A549 (cell line): Measurements from ENCODE around the gene ZNF709. TPM values are rescaled to one million over a fixed set of nuclear protein-coding genes. Genes with fewer than 3 reads are reported as not detected.
"Not testable (repeated sequence)": the region's sequence is repeated elsewhere in the genome, so short reads cannot be mapped to it uniquely, and the experiment has no call there.

Experiments
- ATAC-seq, 2 experiments: fragments of 200-7000 bp in 1 of 2; fragments of >200 bp in 1 of 2; cut with Nextera tagmentation in 1 of 2; cut with Tn5 transposase in 1 of 2; 3 replicates each; pipeline versions ENCODE4 v1.8.0 to v1.9.1; 2018 to 2020; ENCODE audit warnings: mild to moderate bottlenecking in 1 of 2, moderate library complexity in 1 of 2
- CTCF ChIA-PET: fragments of 300-600 bp; sonication (Branson Sonifier 250); formaldehyde crosslinking; extraction: SDS; loops from one replicate; lab custom pipeline; 2021; ENCODE audit warnings: antibody characterized with exemption, inconsistent platforms; lab: Yijun Ruan, JAX
- POLR2A ChIA-PET: fragments of 350-600 bp; formaldehyde crosslinking; extraction: SDS; loops from one replicate; lab custom pipeline; 2021; ENCODE audit warnings: antibody characterized with exemption, inconsistent platforms; lab: Yijun Ruan, JAX
- DNase-seq, 2 experiments: peaks; one replicate each; pipeline versions ENCODE4 v3.0.0 to v3.0.0-alpha.2; 2011 to 2016; ENCODE audit warnings: low read depth in 1 of 2, low spot score in 1 of 2
- FAIRE-seq: peaks from 2 replicates; lab custom pipeline; 2011; peaks lifted over from hg19 to GRCh38; lab: Jason Lieb, UNC
- H3K27ac ChIP-seq, 2 experiments: fragments of >200 bp; sonication (Bioruptor Twin); formaldehyde crosslinking; 3 replicates each; pipeline ENCODE4 v1.5.1; 2016 to 2017
- H3K4me1 ChIP-seq: fragments of >200 bp; sonication (Bioruptor Twin); formaldehyde crosslinking; 3 replicates; pipeline ENCODE4 v1.6.1; 2016
- H3K4me2 ChIP-seq: fragments of >200 bp; sonication (Bioruptor Twin); formaldehyde crosslinking; 3 replicates; pipeline ENCODE4 v1.6.1; 2016
- H3K4me3 ChIP-seq: fragments of >200 bp; sonication (Bioruptor Twin); formaldehyde crosslinking; 3 replicates; pipeline ENCODE4 v1.5.1; 2016
- H3K9me3 ChIP-seq: fragments of >200 bp; sonication (Bioruptor Twin); formaldehyde crosslinking; 3 replicates; pipeline ENCODE4 v1.6.1; 2016
- CHD2 ChIP-seq: fragments of 150-350 bp; IDR thresholded peaks from 2 replicates; pipeline ENCODE4 v1.6.1; 2014; ENCODE audit warnings: low read length; ENCODE audit not compliant: partially characterized antibody
- CHD4 ChIP-seq: fragments of 200-600 bp; sonication (generic); IDR thresholded peaks from 2 replicates; pipeline ENCODE4 v1.6.1; 2016; ENCODE audit warnings: antibody characterized with exemption, mild to moderate bottlenecking, borderline replicate concordance
- EHMT2 ChIP-seq: fragments of 200-600 bp; sonication (generic); IDR thresholded peaks from 2 replicates; pipeline ENCODE4 v1.6.1; 2016; ENCODE audit warnings: antibody characterized with exemption, low read depth, mild to moderate bottlenecking, moderate library complexity
- ESRRA ChIP-seq: fragments of 150-350 bp; IDR thresholded peaks from 2 replicates; pipeline ENCODE4 v1.6.1; 2014; ENCODE audit warnings: mild to moderate bottlenecking, low read length, borderline replicate concordance
- JUNB ChIP-seq: fragments of >200 bp; sonication (Bioruptor Twin); formaldehyde crosslinking; IDR thresholded peaks from 2 replicates; pipeline ENCODE4 v1.6.1; 2016
- KDM1A ChIP-seq: fragments of 200-600 bp; sonication (generic); IDR thresholded peaks from 2 replicates; pipeline ENCODE4 v1.6.1; 2016; ENCODE audit warnings: low read depth, mild to moderate bottlenecking
- NPAS2 ChIP-seq: fragments of 250-450 bp; sonication (Bioruptor Pico); IDR thresholded peaks from 2 replicates; pipeline ENCODE4 v1.8.0; 2022; ENCODE audit warnings: mild to moderate bottlenecking, moderate library complexity, borderline replicate concordance
- PHF8 ChIP-seq: fragments of 200-600 bp; sonication (generic); IDR thresholded peaks from 2 replicates; pipeline ENCODE4 v1.6.1; 2016; ENCODE audit warnings: low read depth, mild to moderate bottlenecking, antibody characterized with exemption, moderate library complexity, borderline replicate concordance
- POLR2AphosphoS2 ChIP-seq: conservative IDR thresholded peaks from 2 replicates; pipeline ENCODE4 v1.6.1; 2012; ENCODE audit warnings: low read length, improper control_type of control experiment, inconsistent platforms
- RAD21 ChIP-seq, 2 experiments: fragments of >200 bp in 1 of 2; sonication (Bioruptor Twin) in 1 of 2; formaldehyde crosslinking in 1 of 2; IDR thresholded peaks in 1 of 2; conservative IDR thresholded peaks in 1 of 2; 2 replicates in 1 of 2; 3 replicates in 1 of 2; pipeline ENCODE4 v1.6.1; 2012 to 2018; ENCODE audit warnings: inconsistent platforms in 1 of 2
- RFX5 ChIP-seq: fragments of 450-650 bp; IDR thresholded peaks from 2 replicates; pipeline ENCODE4 v1.7.1; 2014; ENCODE audit warnings: antibody characterized with exemption, mild to moderate bottlenecking, moderate library complexity
- SMC3 ChIP-seq: fragments of >200 bp; sonication (Bioruptor Twin); formaldehyde crosslinking; IDR thresholded peaks from 3 replicates; pipeline ENCODE4 v1.6.1; 2018; ENCODE audit warnings: inconsistent platforms
- ZNF302 ChIP-seq: fragments of 250-450 bp; sonication (Bioruptor Pico); IDR thresholded peaks from 2 replicates; pipeline ENCODE4 v1.9.0; 2021; ENCODE audit warnings: inconsistent platforms, mild to moderate bottlenecking, moderate library complexity
- WGBS: methylation state at CpG from one replicate; pipeline ENCODE4 v1.1.6; 2017; ENCODE audit errors: missing lambda C conversion rate; 5-methylcytosine and 5-hydroxymethylcytosine counted together
- polyA plus RNA-seq, 4 experiments: library from polyadenylated mRNA; depleted of rRNA in 3 of 4; stranded (reverse); fragments of >200 nt; fragmentation: RNase III in 1 of 4; extraction: RNeasy Plus Mini Kit Qiagen cat#74134 plus additional on column Dnase treatment in 1 of 4; gene quantifications; 2 replicates in 3 of 4; 3 replicates in 1 of 4; pipeline ENCODE4 v1.2.3, GENCODE V29; 2011 to 2017
- TF ChIP-seq, protein P1 (sequence below): fragments of >200 bp; sonication (Bioruptor Twin); formaldehyde crosslinking; IDR thresholded peaks from 3 replicates; pipeline ENCODE4 v1.5.1; 2016
- TF ChIP-seq, protein P2 (sequence below): fragments of 450-650 bp; IDR thresholded peaks from 2 replicates; pipeline ENCODE4 v1.6.1; 2014; ENCODE audit warnings: antibody characterized with exemption
- TF ChIP-seq, protein P3 (sequence below): fragments of >200 bp; sonication (Bioruptor Twin); formaldehyde crosslinking; IDR thresholded peaks from 3 replicates; pipeline ENCODE4 v1.6.1; 2016
- TF ChIP-seq, protein P4 (sequence below): fragments of >200 bp; sonication (Bioruptor Twin); formaldehyde crosslinking; IDR thresholded peaks from 2 replicates; pipeline ENCODE4 v1.6.1; 2016
- TF ChIP-seq, protein P5 (sequence below): IDR thresholded peaks from 2 replicates; pipeline ENCODE4 v1.6.1; 2012

ZNF709 gene
- polyA plus RNA-seq, 2 of the 4 experiments (the other 2 are of a cell fraction) = 0.01 to 0.10 TPM

DNA sequence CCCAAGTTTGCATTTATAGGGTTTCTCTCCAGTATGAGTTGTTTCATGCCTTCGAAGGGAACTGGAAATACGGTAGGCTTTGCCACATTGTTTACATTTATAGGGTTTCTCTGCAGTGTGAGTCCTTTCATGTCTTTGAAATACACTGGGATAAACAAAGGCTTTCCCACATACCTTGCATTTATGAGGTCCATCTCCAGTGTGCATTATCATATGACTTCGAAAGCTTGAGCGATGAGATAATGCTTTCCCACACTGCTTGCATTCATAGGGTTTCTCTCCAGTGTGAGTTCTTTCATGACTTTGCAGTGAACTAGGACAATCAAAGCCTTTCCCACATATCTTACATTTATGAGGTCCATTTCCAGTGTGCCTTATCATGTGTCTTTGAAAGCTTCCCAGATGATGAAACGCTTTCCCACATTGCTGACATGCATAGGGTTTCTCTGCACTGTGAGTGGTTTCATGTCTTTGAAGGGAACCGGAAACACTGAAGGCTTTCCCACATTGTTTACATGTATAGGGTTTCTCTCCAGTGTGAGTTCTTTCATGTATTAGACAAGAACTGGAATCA is 53.8 kb downstream of the ZNF709 start:
- H3K9me3 ChIP-seq, H3K4me1 ChIP-seq, FAIRE-seq, CTCF ChIA-PET, H3K4me3 ChIP-seq, ATAC-seq, H3K4me2 ChIP-seq, POLR2A ChIA-PET, DNase-seq, H3K27ac ChIP-seq: not testable (repeated sequence)
- 89% methylated on average over 6 of the region's 6 CpGs for WGBS

DNA sequence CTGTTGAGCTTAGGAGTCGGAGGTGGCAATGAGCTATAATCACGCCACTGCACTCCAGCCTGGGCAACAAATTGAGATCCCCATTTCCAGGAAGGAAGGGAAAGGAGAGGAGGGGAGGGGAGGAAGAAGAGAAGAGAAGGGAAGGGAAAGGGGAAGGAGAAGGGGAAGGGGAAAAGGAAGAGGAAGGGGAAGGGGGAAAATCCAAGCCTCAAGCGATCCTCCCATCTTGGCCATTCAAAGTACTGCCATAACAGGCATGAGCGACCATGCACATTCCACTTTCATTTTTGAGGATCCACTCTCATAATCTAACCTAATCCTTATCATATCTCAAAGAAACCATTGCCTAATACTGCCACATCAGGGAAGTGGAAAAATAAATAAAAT is 58.7 kb downstream of the ZNF709 start:
- ChIA-PET CTCF (no interaction called here), POLR2A (no interaction called here)
- WGBS = 60% methylated on average over 4 of the region's 4 CpGs
- no peaks in the 10 kb centered on the region for H3K4me1 ChIP-seq
- no peak for DNase-seq
- no peak overlapping the region for H3K4me2 ChIP-seq
- FAIRE-seq = no peak
- peaks cover 6% of the 10 kb centered on the region; the same call in 2 of the 3 replicates for H3K9me3 ChIP-seq
- no peak for TF ChIP-seq CHD2
- TF ChIP-seq, protein P1, sequence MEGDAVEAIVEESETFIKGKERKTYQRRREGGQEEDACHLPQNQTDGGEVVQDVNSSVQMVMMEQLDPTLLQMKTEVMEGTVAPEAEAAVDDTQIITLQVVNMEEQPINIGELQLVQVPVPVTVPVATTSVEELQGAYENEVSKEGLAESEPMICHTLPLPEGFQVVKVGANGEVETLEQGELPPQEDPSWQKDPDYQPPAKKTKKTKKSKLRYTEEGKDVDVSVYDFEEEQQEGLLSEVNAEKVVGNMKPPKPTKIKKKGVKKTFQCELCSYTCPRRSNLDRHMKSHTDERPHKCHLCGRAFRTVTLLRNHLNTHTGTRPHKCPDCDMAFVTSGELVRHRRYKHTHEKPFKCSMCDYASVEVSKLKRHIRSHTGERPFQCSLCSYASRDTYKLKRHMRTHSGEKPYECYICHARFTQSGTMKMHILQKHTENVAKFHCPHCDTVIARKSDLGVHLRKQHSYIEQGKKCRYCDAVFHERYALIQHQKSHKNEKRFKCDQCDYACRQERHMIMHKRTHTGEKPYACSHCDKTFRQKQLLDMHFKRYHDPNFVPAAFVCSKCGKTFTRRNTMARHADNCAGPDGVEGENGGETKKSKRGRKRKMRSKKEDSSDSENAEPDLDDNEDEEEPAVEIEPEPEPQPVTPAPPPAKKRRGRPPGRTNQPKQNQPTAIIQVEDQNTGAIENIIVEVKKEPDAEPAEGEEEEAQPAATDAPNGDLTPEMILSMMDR = no peak
- TF ChIP-seq, protein P2, sequence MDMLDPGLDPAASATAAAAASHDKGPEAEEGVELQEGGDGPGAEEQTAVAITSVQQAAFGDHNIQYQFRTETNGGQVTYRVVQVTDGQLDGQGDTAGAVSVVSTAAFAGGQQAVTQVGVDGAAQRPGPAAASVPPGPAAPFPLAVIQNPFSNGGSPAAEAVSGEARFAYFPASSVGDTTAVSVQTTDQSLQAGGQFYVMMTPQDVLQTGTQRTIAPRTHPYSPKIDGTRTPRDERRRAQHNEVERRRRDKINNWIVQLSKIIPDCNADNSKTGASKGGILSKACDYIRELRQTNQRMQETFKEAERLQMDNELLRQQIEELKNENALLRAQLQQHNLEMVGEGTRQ = no peak
- no peak for TF ChIP-seq SMC3
- TF ChIP-seq RFX5 = no peak
- no peak for TF ChIP-seq CHD4
- no peak for TF ChIP-seq JUNB
- no peak for TF ChIP-seq ESRRA
- TF ChIP-seq, protein P3, sequence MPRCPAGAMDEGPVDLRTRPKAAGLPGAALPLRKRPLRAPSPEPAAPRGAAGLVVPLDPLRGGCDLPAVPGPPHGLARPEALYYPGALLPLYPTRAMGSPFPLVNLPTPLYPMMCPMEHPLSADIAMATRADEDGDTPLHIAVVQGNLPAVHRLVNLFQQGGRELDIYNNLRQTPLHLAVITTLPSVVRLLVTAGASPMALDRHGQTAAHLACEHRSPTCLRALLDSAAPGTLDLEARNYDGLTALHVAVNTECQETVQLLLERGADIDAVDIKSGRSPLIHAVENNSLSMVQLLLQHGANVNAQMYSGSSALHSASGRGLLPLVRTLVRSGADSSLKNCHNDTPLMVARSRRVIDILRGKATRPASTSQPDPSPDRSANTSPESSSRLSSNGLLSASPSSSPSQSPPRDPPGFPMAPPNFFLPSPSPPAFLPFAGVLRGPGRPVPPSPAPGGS = no peak
- TF ChIP-seq RAD21 (conservative IDR thresholded peaks at IDR 0.05 in 1 of 2, IDR thresholded peaks at IDR 0.05 in 1 of 2) = no peak
- TF ChIP-seq KDM1A = no peak
- TF ChIP-seq POLR2AphosphoS2 = no peak
- no peak for TF ChIP-seq EHMT2
- no peak for TF ChIP-seq ZNF302
- TF ChIP-seq, protein P4, sequence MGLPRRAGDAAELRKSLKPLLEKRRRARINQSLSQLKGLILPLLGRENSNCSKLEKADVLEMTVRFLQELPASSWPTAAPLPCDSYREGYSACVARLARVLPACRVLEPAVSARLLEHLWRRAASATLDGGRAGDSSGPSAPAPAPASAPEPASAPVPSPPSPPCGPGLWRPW = no peak
- TF ChIP-seq PHF8 = no peak
- no peak overlapping the region for H3K4me3 ChIP-seq
- H3K27ac ChIP-seq = no peak overlapping the region
- ATAC-seq = no peak

DNA sequence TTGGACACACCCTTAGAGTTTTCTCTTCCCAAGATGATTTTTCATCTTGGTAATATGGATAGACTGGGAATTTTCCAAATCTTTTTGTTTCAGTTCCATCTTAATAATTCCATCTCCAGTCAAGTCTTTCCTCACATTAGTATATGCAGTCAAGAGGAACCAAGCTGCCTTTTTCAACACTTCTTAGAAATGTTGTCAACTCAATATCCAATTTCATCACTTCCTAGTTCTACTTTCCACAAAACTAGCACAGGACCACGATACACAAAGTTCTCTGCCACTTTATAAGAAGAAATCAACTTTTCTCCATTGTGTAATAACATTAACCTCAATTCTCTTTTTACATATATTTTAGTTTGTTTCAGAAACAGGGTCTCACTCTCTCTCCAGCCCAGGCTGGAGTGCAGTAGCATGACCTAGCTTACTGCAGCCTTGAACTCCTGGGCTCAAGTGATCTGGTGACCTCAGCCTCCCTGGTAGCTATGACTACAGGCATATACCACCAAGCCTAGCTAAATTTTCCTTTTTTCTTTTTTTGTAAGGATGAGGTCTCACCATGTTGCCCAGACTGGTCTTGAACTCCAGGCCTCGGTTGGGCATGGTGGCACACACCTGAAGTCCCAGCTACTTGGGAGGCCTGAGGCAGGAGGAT is 59.3 kb downstream of the ZNF709 start:
- 6% methylated on average over 2 of the region's 2 CpGs for WGBS
- no peak for DNase-seq
- POLR2A ChIA-PET = no interaction called here
- ATAC-seq = no peak
- FAIRE-seq = no peak
- TF ChIP-seq RAD21 (conservative IDR thresholded peaks at IDR 0.05 in 1 of 2, IDR thresholded peaks at IDR 0.05 in 1 of 2) (no peak), NPAS2 (CRISPR knock-in tag) (no peak)
- TF ChIP-seq, protein P2 = no peak
- TF ChIP-seq, protein P5, sequence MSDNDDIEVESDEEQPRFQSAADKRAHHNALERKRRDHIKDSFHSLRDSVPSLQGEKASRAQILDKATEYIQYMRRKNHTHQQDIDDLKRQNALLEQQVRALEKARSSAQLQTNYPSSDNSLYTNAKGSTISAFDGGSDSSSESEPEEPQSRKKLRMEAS = no peak
- Histone ChIP-seq H3K9me3 (peaks cover 6% of the 10 kb centered on the region; the same call in 2 of the 3 replicates), H3K4me3 (no peak overlapping the region), H3K4me2 (no peak overlapping the region), H3K27ac (no peak overlapping the region), H3K4me1 (no peaks in the 10 kb centered on the region)
- CTCF ChIA-PET = no interaction called here

DNA sequence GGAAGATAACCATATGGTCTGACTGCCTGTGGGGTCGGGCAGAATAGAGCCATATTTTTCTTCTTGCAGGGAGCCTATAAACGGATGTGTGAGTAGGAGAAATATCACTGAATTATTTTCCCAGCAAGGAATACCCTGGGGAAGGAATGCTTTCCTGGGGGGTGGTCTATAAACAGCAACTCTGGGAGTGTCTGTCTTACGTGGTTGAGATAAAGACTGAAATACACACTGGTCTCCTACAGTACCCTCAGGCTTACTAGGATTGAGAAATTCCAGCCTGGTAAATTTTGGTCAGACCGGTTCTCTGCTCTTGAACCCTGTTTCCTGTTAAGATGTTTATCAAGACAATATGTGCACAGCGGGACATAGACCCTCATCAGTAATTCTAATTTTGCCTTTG is 67.3 kb downstream of the ZNF709 start:
- H3K9me3 ChIP-seq, FAIRE-seq, H3K4me2 ChIP-seq, DNase-seq, ATAC-seq, H3K27ac ChIP-seq, CTCF ChIA-PET, H3K4me1 ChIP-seq, H3K4me3 ChIP-seq, POLR2A ChIA-PET: not testable (repeated sequence)
- WGBS = 52% methylated on average over 4 of the region's 5 CpGs
